Uterus (tissue), 2 donors: ENCODE measurements around the gene USP47.

Experiments used
- POLR2A ChIP-seq, 2 donors: fragments of 450-650 bp; IDR thresholded peaks; one replicate each; pipeline ENCODE4 v1.6.1; 2016; ENCODE audit warnings: antibody characterized with exemption in 2 of 2, mild to moderate bottlenecking in 1 of 2, moderate library complexity in 1 of 2
- TF ChIP-seq, protein P1 (sequence below), 4 experiments: fragments of 200-600 bp in 2 of 4; fragments of 450-650 bp in 2 of 4; sonication (generic) in 2 of 4; IDR thresholded peaks; one replicate each; pipeline ENCODE4 v1.5.1; 2016 to 2019; ENCODE audit warnings: antibody characterized with exemption in 4 of 4, mild to moderate bottlenecking in 2 of 4, moderate library complexity in 1 of 4

DNA sequence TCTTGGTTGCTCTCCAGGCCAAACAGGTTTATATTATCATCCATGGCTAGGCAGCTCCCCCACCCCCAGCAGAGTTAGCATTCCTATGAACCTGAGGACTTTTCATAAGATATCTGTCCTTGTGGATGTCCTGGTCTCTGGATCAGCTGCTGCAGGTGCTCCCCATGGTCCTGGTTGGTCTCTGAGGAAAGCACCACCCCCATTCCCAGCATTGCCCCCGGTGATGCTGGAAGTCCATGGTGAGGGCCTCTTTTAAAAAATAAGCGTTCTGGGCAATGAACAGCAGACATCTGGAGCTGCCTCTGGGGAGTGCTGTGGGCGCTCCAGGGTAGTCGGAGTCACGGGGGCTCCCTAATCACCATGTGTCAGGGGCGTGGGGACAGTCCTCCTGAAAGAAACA lies 140.1 kb downstream of the USP47 start:
- no peak for TF ChIP-seq POLR2A (IDR thresholded peaks at IDR 0.05)
- TF ChIP-seq, protein P1, sequence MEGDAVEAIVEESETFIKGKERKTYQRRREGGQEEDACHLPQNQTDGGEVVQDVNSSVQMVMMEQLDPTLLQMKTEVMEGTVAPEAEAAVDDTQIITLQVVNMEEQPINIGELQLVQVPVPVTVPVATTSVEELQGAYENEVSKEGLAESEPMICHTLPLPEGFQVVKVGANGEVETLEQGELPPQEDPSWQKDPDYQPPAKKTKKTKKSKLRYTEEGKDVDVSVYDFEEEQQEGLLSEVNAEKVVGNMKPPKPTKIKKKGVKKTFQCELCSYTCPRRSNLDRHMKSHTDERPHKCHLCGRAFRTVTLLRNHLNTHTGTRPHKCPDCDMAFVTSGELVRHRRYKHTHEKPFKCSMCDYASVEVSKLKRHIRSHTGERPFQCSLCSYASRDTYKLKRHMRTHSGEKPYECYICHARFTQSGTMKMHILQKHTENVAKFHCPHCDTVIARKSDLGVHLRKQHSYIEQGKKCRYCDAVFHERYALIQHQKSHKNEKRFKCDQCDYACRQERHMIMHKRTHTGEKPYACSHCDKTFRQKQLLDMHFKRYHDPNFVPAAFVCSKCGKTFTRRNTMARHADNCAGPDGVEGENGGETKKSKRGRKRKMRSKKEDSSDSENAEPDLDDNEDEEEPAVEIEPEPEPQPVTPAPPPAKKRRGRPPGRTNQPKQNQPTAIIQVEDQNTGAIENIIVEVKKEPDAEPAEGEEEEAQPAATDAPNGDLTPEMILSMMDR (IDR thresholded peaks at IDR 0.05), result no peak
